Measurements from ENCODE around the gene PPP1R14D.

The PPP1R14D gene

DNA sequence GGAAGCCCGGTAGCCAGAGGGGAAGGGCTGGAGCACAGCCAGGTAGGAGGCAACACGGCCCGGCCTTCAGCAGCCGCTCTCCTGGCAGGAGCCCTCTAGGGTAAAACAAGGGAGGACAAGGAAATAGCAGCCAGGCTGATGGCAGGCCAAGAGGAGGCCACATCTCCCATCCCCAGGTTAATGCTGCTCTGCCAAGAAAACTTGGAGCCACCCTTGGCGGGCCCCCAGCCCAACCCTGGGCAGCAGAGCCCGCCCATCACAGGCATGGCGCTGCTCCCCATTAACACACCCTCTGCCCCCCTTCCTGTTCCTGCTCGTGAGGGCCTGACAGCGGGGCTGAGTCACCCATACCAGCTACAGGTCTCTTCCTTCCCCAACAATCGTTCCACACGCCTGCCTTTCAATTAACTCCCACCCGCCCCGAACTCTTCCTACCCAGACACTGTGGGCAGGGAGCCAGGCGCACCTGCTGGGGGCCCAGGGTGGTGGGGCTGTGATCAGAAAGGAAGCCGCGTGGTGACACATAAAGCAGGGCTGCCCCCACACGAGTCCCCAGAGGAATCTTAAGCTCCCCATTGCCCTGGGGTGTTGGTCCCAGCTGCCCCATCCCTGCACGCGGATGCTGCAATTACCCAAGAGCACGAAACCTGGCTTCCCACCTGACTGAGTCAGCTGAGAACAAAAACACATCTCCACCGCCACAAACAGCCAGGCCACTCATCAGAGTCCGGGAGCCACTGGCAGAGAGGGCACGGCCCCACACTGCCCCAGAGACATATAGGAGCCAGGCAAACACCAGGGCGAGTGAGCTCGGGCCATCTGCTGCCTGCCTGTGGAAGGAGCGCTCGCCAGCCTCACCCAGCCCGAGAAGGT is 59.0 kb downstream of the PPP1R14D start, which contains the start of gene C15orf62:
TSS of gene C15orf62 (plus strand) at position 707 of the 873 bp plus-strand sequence. CDS start 516 bp downstream, outside the sequence.
- TF ChIP-seq, protein P1, sequence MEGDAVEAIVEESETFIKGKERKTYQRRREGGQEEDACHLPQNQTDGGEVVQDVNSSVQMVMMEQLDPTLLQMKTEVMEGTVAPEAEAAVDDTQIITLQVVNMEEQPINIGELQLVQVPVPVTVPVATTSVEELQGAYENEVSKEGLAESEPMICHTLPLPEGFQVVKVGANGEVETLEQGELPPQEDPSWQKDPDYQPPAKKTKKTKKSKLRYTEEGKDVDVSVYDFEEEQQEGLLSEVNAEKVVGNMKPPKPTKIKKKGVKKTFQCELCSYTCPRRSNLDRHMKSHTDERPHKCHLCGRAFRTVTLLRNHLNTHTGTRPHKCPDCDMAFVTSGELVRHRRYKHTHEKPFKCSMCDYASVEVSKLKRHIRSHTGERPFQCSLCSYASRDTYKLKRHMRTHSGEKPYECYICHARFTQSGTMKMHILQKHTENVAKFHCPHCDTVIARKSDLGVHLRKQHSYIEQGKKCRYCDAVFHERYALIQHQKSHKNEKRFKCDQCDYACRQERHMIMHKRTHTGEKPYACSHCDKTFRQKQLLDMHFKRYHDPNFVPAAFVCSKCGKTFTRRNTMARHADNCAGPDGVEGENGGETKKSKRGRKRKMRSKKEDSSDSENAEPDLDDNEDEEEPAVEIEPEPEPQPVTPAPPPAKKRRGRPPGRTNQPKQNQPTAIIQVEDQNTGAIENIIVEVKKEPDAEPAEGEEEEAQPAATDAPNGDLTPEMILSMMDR (conservative IDR thresholded peaks at IDR 0.05), result no peak
- no peak within 1 kb of the TSS; the same call in 1 of the 2 replicates for H3K27ac ChIP-seq

DNA sequence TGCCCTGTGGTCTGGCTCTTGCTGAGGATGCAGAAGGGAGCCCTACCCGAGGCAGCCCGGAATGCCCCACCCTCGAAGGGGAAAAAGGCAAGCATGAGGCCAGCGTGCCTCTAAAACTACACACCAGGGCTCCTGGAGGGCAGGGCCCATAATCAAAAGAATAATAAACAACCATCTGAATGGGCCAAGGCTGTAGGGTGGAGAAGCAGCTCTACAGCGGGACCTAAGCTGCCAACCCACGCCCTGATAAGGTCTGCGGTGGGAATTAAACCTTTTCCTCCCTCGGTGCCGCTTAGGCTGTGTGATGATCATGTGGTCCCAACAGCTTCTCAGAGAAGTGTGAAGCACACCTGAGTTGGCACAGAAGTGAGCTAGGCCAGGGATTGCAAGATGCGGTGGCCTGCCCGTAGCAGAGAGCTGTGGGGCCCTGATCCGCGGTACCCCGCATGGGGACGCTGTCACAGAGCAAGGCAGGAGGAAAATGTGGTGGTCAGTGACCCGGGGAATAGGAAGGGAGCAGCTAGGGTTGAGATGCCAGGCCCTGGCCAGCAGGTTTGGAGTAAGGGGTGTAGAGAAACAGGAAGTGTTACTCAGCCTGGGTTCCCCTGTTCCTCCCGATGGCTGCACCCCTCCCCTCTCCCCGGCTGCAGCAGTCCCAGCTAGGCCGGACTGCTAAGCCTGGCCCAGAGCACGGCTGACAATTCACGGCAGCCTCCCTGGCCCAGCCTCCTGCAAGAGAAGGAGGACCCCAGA is 59.8 kb downstream of the PPP1R14D start:
- no peak overlapping the region for H3K27ac ChIP-seq

DNA sequence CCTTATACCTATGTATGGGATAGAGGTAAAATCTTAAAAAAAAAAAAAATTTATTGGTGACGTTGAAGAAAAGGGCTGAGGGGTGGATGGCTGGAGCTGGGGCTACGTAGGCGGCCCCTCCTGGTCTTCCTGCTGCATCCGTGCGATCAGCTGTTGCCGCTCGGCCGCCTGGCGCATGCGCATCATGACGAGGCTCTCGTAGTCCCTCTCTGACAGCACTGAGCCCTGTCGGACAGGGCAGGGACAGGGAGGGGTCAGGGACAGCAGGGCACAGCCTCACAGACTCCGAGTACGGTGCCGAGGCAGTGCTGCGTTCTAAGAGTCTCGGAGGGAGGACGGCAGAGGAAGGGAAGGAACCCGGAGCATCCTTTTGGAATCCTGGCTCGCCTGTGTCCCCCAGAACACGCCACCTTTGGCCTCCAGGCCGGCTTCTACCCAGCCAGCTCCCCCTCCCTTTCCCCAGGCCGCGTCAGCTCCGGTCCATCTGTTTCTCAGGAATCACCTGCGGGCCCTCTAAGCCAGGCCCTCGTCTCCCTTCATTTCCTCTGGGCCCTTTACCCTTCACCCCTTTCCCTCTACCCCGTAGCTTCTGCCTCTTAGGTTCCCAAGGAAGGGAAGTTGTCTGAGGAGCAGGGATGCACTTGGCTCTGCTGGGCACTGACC is 60.5 kb downstream of the PPP1R14D start:
- TF ChIP-seq, protein P1 (conservative IDR thresholded peaks at IDR 0.05), result no peak
- no peak overlapping the region for H3K27ac ChIP-seq

More for the DNA sequence above, 59.8 kb downstream of the PPP1R14D start:
- TF ChIP-seq, protein P1 (conservative IDR thresholded peaks at IDR 0.05), result no peak

DNA sequence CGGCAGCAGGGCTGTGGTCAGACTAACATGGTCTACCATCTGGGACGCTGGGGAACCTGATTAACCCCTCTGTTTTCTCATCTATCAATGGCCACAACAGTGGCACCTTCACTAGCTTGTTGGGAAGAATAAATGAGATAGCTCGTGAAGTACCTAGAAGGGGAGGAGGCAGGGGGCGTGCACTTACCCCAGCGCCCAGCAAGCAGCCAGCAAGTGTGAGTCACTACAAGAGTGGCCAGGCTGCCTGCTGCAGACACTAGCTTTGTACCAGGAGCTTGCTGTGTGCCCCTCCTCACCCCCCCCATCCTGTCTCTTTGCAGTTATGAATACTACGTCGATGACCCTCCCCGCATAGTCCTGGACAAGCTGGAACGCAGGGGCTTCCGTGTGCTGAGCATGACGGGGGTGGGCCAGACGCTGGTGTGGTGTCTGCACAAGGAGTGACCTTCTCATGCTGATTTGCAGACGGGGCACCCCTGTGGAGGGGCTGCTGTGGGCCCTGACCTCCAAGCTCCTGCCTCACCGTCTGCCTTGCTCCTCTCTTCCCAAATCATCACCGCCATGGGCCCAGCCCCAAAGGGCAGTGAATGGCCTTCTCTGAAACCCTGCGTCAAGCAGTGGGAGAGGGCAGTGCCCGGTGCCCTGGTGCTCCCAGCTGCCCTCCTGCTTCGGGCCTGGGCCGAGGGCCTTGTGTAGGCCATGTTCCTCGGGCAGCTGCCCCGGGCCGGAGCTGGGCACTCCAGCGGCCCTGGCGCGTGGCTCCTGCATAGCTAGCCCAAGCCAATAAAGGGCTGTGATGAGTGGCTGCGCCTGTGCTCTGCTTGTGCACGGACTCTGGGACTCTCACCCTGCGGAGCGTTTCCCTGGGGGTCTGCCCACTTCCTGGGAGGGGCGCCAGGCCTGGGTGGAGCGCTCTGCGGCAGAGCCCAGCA is 61.3 kb downstream of the PPP1R14D start:
- H3K27ac ChIP-seq, result no peak overlapping the region
- TF ChIP-seq, protein P1 (conservative IDR thresholded peaks at IDR 0.05), result no peak

DNA sequence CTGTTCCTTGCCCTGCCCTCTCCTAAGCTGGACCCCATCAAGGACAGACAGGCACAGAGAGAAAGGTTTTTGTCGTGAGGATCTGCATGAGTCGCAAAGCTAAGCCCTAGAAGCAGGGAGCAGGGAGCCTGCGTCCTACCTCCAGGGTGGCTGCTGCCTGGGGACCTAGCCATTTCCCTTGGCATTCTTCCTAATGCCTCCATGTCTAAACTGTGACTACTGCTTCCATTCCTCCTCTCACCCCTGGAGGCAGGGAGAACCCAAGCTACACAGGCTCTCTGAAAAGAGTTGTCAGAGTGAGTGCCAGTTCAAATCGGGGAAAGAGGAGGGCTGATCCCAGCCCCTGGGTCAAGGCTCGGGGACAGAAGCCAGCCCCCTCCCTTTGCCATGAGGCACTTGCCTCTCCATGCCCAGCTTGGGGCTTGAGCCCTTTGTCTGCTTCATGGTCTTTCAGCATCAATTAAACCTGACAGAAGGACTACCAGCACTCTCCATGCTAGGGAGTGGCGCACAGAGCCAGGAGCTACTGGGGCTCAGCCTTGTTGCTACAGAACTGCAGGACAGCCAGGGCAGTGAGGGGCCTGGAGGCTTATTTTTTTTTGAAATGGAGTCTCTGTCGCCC is 62.2 kb downstream of the PPP1R14D start:
- H3K27ac ChIP-seq, result no peak overlapping the region; the same call in 1 of the 2 replicates
- TF ChIP-seq, protein P1 (conservative IDR thresholded peaks at IDR 0.05), result no peak

Measured in VCaP (cell line).